Activated CD4-positive, alpha-beta T cell treated with anti-CD3 and anti-CD28 coated beads for 24 hours (primary cell): ENCODE measurements around the gene STUB1.
"Not testable (repeated sequence)": the region's sequence is repeated elsewhere in the genome, so short reads cannot be mapped to it uniquely, and the experiment has no call there.

Source experiments
- DNase-seq, 2 donors: peaks; one replicate each; pipeline ENCODE4 v3.0.0-alpha.2; 2020; ENCODE audit warnings: low read depth in 2 of 2

STUB1 gene

DNA sequence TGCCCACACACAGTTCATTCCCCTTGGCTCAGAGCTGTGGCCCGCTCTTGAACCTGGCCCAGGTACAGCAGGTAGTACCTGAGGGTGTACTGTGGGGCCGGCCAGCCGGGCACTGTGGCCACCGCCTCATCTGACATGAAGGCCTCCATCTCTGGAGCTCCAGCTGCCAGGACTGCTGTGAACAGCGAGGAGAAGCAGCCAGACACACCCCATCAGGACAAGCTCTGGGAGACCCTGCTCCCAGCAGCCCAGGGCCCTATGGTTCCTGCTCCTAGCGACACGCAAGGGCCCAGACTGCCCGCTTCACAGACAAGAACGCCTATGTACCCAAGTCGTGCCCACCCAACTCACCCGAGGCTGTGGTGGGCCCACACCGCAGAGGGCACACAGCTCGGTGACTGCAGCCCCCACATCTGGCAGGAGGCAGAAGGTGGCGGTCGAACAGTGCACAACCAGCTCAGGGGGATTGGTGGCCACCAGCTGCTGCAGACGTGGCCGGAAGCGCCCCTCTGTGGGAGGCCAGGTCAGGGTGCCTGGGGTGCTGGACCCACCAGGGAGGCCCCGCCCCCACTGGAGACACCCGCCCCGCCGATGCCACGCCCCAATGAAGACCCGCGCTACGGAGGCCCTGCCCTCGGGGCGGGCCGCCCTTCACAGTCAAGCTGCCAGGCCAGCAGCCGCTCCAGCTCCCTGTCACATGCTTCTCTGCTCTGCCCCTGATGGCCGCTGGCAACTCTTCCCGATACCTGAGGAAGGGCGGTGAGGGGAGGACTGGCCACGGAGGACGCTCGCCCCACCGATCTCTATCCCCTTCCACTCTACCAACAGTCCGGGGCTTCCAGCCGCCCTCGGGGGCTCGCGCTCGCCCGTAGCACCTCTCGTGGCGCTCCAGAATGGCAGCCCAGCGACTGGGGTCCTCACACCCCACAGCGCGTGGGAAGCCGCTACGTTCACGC is 1.1 kb upstream of the STUB1 start:
- peak in 1 of 2 donors; percentile 24 for DNase-seq

DNA sequence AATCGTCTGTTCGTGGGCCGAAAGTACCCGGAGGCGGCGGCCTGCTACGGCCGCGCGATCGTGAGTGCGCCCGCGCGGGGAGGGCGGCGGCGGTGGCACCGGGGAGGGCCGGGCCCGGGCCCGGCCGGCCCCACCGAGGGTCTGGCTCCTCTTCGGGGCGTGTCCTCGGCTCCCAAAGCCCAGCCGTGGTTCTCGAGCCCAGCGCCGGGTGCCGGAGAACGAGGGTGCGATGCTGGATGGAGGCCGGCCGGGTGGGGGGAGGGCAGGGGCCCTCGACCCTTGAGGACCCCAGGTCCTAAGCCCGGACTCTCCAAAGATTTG is 375 bp downstream of the STUB1 start:
- DNase-seq: no peak

DNA sequence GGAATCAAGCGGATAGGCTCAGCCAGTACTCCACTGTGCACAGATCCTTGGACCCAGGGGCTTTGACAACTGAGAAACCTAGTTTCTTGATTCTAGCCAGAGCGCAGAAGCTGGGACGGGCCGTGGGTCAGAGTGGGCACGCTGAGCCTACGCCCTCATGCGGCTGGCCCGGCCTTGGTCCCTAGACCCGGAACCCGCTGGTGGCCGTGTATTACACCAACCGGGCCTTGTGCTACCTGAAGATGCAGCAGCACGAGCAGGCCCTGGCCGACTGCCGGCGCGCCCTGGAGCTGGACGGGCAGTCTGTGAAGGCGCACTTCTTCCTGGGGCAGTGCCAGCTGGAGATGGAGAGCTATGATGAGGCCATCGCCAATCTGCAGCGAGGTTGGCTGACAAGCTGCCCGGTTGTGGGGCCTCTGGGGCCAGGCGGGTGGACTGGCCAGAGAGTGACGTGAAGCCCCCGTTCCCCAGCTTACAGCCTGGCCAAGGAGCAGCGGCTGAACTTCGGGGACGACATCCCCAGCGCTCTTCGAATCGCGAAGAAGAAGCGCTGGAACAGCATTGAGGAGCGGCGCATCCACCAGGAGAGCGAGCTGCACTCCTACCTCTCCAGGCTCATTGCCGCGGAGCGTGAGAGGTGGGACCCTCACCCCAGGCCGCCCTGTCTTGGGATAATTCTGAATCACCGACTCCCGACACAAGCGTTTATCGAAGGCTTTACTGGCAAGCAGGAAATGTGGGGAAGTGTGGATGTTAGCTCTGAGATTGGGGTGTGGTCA is 946 bp downstream of the STUB1 start:
- no peak for DNase-seq

DNA sequence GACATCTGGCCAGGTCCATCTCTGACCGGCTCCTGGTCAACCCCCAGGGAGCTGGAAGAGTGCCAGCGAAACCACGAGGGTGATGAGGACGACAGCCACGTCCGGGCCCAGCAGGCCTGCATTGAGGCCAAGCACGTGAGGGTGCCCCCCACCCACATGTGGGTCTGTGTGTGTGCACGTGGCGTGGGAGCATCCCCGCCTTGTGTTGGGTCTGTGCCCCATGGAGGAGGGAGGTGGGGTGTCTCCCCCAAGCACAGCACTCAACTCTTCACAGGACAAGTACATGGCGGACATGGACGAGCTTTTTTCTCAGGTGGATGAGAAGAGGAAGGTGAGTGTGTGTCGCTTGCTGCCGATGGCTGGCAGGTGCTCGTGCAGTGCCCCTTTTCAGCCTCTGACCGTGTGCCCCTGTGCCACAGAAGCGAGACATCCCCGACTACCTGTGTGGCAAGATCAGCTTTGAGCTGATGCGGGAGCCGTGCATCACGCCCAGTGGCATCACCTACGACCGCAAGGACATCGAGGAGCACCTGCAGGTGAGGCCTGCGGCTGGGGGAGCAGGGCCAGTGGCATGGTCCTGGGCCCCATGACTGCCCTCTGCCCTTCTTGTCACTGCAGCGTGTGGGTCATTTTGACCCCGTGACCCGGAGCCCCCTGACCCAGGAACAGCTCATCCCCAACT is 1.7 kb downstream of the STUB1 start:
- DNase-seq: no peak

DNA sequence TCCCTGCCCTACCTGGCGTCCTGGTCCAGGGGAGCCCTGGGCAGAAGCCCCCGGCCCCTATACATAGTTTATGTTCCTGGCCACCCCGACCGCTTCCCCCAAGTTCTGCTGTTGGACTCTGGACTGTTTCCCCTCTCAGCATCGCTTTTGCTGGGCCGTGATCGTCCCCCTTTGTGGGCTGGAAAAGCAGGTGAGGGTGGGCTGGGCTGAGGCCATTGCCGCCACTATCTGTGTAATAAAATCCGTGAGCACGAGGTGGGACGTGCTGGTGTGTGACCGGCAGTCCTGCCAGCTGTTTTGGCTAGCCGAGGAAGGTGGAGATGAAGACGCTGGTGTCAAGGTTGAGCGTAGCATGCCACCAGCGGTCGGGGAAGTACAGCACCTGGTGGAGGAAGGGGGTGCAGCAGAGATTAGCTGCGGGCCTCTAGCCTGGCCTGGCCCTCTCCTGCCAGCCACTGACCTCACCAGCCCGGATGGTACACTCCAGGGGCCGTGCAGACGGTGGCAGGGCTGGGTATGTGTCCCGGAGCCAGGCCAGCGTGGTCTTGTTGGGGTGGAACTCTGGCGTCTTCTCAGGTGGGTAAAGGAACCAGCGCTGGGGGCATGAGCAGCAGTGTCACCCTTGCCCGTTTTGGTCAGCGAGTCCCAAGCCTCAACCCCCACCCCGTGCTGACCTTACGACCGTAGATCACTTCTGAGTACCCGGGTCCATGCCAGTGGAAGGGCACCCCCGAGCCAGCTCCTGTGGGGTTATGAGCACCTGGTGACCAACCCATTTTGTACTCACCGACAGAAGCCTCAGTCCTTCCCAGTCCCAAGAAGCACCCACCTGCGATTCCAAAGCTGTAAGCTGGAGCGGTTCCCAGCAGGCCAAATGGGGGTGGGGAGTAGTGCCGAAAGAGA is 2.5 kb downstream of the STUB1 start:
- DNase-seq: no peak

DNA sequence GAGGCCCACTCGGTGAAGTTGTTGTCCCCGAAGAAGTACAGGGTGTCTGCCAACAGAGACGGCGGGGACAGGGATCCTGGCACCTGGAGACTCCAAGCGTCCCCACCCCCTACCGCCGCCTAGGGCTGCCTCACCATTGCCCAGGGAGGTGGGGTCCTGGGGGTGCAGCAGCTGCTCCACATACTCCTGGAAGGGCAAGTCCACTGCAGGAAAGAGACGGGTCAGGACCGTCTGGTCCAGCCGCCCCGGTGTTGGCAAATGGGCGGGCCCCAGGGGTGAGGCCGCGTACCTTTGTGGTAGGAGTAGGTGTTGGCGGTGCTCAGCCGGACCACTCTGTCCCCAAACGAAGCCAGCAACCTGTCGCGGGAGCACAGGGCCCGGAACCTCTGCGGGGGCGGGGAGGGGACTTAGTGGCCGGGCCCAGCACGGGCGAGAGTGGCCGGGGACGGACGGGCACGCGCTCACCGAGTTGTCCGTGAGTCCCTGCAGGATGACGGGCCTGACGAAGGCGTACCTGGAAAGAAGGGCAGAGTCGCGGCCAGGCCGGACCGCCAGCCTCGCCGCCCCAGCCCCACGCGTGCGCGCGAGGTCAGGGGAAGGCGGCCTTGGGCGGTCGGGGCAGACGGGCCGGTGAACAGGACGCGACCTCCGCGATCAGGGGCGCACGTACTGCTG is 3.3 kb downstream of the STUB1 start:
- DNase-seq: no peak

DNA sequence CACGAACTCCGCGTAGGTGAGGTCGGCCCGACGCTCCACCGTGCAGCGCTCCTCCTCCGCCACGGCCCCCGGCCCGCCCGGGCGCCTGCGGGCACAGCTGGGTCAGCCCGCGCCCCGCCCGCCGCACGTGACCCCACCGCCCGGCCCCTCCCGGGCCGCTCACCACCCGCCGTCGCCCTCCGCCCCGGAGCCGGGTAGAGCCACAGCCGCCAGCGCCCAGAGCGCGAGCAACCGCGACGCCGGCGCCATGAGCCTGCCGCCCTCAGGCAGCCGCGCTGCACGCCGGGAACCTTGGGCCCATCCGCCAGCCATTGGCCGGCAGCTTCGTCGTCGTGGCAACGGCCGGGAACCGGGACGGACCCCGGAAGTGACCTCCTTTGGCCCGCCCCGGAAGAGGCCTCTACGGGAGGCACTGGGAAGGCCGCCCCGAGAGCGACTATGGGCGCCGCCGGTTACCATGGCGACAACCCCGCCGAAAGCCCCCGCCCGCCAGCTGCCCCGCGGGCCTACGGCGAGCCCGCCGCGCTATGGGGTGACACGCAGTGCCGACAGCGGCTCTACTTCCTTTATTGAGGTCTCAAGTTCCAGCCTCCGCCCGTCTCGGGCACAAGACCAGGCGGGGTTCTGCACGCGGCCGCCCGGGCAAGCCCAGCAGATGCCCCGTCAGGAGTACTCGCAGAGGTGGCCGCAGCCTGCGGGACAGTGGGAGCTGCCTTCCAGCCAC is 4.0 kb downstream of the STUB1 start, which contains the start of gene JMJD8:
Gene JMJD8, minus strand, starts transcription at position 264 of the 724 bp plus-strand sequence. Its CDS starts 15 bp downstream, at position 249.
- DNase-seq: peak; percentile 94 to 95

DNA sequence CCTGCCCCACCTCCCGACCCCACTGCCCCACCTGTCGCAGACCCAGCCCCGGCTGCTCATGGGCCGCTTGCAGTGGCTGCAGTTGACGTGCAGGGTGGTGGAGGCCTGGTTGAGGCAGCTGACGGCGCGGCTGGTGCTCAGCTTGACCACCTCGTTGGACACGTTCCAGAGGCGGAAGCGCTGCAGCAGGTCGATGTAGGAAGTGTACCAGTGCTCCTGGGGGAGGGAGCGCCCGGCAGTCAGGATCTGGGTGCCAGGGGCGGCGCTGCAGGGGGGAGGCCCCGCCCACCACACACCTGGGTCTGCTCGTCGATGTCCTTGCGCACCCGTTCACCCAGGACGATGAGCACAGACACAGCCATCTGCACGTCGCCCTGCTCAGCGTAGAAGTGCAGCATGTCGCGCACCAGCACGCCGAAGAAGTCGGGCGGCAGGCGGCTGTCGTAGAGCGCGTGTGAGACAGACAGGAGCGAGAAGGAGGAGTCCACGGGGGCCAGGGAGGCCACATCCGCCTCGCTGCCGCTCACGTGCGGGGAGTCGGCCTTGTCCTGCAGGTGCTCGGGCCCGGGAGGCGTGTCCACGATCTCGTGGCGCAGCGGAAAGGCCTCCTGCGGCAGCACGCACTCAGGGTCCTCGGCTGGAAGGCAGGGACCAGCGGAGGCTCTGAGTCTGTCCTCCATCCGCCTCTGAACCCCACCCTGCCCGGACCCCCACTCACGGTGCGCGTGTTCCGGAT is 4.9 kb downstream of the STUB1 start:
- no peak for DNase-seq

DNA sequence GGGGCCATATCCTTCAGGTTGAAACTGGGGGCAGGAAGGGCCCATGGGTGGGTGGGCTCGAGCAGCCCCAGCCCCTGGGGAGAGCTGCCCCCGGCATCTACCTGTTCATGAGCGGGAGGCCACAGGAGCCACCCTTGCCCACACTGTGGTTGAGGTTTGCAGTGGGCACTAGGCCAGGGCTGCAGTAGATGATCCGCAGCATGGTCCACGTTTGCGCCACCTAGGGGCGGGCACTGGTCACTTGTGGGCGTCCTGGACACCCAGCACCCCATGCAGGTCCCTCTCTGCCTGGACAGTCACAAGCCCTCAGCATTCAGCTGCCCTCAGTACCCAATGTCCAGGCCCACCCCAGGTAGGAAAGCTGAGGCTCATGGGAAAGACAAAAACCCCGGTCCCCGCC is 5.8 kb downstream of the STUB1 start:
- no peak for DNase-seq

DNA sequence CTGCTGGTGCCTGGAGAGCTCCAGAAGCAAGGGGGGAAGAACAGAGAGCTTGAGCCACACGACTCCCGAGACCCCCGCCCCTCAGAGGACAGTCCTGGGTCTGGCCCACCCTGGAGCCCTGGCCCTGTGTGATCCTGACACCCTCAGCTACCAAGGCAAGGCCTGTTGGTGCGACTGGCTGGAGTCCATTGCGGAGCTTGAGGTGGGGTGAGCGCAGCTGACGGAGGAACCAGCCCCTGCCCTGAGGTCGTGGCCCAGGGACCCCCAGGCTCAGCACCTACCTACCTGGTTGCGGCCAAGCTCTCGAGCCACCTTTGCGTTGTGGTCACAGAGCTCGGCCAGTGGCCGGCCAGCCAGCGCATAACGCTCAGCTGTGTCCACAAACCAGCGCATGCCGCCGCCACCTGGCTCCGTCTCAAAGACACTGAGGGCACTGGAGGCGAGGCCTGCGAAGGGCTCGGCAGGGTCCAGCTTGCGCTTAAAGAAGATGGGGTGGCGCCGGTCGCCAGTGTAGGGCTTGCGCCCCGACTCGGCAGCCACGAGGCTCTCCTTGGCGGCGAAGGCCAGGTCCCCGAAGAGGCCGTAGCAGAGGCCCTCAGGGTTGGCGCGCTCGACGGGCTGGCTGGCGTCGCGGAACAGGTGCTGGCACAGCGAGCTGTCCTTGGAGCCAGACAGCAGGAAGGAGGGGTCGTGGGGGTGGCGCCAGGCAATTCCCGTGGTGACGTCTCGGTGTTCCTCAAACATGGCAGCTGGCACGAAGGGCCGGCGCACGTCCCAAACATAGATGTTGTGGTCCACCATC is 6.5 kb downstream of the STUB1 start:
- DNase-seq: no peak

DNA sequence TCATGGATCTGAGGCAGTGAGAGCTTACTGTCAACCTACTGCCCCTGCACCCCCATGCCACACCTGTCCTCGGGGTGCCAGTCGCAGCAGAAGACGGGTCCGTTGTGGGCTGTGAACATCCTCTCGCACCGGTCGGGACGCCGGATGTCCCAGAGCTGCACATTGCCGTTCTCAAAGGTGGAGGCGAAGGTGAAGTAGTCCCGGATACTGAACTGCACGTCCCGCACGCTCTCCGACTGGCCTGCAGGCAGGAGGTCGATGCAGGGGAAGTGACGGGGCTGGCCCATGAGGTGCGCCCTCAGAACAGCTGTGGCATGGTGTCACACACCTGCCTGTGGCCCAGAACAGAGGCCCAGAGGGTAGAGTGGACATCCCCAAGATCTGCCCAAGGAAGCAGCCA is 7.3 kb downstream of the STUB1 start:
- no peak for DNase-seq

DNA sequence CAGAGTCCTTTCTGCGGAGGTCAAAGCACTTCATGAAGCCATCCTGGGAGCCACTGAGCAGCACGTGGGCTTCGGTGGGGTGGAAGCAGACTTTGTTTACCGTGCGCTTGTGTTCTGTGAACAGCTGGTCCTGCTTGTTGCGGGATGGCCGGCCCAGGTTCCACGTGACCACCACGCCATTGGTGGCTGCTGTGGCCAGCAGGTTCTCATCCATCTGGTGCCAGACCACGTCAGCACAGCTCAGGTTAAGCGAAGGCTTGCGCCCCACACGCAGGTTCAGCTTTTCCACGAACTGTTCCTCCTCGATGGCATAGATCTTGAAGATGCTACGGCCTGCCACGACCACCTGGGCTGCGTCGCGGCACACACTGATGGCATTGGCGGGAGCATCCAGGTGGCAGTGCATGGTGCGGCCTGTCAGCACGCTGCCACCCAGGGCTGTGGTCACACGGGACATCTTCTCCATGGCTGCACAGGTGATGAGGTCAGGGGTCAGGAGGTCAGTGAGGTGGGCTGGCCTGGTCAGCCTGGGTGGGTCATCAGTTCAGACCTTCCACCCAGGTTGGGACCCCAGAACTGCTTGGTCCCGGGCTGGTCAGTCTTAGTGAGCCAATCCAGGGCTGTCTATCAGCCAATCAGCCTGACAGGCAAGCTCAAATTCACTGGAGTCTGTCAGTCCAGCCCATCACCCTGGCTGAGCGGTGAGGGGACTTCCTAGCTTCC is 9.1 kb downstream of the STUB1 start:
- DNase-seq: no peak

DNA sequence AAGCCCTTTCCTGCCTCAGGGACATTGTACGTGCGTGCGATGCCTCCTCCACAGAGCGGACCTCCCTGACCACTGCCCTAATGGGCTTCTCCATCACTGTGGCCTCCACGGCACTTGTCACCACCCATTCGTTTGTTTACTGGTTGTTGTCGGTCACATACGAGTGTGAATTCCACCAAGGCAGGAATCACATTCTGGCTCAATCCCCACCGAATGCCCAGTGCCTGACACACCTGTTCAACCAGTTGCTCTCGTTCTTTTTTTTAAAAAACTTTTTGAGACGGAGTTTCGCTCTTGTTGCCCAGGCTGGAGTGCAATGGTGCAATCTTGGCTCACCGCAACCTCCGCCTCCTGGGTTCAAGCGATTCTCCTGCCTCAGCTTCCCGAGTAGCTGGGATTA is 11.0 kb downstream of the STUB1 start:
- DNase-seq: not testable (repeated sequence)

DNA sequence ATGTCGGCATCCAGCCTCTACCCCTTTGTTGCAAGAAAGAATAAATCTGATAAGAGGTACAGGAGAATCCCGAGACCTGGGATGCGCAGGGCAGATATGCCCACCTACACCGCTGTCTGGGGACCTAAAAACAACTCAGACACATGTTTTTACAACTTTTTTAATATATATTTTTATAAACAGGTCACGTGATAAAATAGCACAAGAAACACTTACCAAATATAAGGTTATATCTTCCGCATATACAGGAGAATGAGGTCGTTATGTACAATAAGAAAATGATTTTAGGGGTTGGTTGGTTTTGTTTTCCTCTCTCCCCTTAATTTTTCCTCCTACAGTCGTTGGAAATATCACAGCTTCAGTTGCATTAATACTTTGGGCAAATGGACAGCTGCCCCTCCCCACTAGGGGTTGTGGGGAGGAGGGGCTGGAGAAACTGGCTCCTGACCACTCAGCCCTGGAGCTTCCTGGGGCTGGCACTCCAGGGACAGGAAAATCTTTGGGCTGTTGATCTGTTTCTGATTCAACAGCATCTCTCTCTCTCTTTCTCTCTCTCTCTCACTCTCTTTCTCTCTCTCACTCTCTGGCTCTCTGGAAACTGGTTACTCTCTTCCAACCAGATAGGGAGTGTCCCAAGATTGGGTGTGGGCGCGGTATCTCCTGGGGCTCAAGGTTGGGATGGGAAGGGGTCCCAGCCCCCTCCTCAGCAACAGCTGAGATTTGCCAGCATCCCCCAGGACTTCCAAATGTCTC is 12.3 kb downstream of the STUB1 start:
- no peak for DNase-seq

DNA sequence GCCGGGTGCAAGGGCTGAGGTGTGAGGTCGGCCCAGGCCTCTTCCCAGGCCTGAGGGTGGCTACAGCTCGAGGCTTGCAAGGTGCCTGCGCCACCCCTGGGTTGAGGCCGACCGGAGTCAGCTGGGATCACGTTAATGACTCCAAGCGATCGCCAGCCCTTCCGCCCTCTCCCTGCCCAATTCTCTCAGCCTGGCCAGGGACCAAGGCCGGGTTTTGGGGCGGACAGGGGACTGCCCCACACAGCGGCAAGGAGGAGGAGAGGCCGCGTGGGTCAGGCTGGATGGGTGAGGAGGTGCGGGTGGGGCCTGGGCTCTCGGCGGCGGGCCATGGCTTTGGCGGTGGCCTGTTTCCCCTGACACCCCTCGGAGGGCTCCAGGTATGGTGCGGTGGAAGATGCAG is 13.2 kb downstream of the STUB1 start:
- no peak for DNase-seq

DNA sequence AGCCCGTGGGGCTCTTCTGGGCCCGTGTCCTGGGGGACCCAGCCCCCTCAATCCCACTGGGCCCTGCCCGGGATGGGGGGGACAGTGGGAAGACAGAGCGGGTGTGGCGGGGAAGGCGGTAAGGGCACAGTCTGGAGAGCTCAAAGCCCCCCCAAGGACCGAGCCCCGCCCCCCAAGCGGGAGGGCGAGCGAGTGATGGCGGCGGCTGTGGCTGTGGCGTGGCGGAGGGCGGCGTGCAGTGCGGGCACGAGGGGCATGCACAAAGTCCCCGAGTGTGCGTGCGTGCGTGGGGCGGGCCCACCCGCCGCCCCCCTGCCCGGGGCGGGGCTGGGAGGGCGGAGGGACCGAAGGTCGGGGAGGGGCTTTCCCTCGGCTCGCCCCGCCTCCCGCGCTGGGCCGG is 13.6 kb downstream of the STUB1 start:
- no peak for DNase-seq
